Activated naive CD4-positive, alpha-beta T cell treated with anti-CD3 and anti-CD28 coated beads, Interleukin-2, amount 50 U/mL, for 24 hours (primary cell): ENCODE measurements around the gene TMSB15C.
A peak's percentile ranks its signal among the peaks of the same experiment; 100 is the strongest.
"Not testable (repeated sequence)": the region's sequence is repeated elsewhere in the genome, so short reads cannot be mapped to it uniquely, and the experiment has no call there.

Source experiments
- H3K27ac Mint-ChIP-seq: one replicate; pipeline ENCODE4 v1.8.0; 2021; ENCODE audit warnings: mild to moderate bottlenecking, mixed read lengths
- H3K27me3 Mint-ChIP-seq: one replicate; pipeline ENCODE4 v1.8.0; 2021; ENCODE audit warnings: mixed read lengths
- H3K36me3 Mint-ChIP-seq: one replicate; pipeline ENCODE4 v1.8.0; 2021; ENCODE audit warnings: mixed read lengths
- H3K4me1 Mint-ChIP-seq: one replicate; pipeline ENCODE4 v1.8.0; 2021; ENCODE audit warnings: mixed read lengths
- H3K4me3 Mint-ChIP-seq: one replicate; pipeline ENCODE4 v1.8.0; 2021; ENCODE audit warnings: mild to moderate bottlenecking, mixed read lengths
- H3K9me3 Mint-ChIP-seq: one replicate; pipeline ENCODE4 v1.8.0; 2021; ENCODE audit warnings: mixed read lengths

Gene TMSB15C

GRCh38 chrX:104075778-104076445 is at the start of gene TMSB15C:
Gene TMSB15C, minus strand, starts transcription at chrX:104076236.
- H3K4me3 Mint-ChIP-seq, H3K36me3 Mint-ChIP-seq, H3K4me1 Mint-ChIP-seq, H3K27me3 Mint-ChIP-seq, H3K9me3 Mint-ChIP-seq, H3K27ac Mint-ChIP-seq: not testable (repeated sequence)

GRCh38 chrX:104122829-104123228 is 46.8 kb upstream of the TMSB15C start:
- Mint-ChIP-seq H3K9me3 (no peaks in the 10 kb centered on the region), H3K27me3 (no peaks in the 10 kb centered on the region), H3K27ac (peak overlapping the region; percentile 51), H3K4me3 (peak overlapping the region; percentile 55), H3K4me1 (peaks cover 29% of the 10 kb centered on the region), H3K36me3 (no peaks in the 10 kb centered on the region)

GRCh38 chrX:104118765-104119164 is 42.7 kb upstream of the TMSB15C start:
- no peak overlapping the region for H3K27ac Mint-ChIP-seq
- no peaks in the 10 kb centered on the region for H3K36me3 Mint-ChIP-seq
- H3K4me3 Mint-ChIP-seq = no peak overlapping the region
- no peaks in the 10 kb centered on the region for H3K9me3 Mint-ChIP-seq
- peaks cover 23% of the 10 kb centered on the region for H3K4me1 Mint-ChIP-seq
- H3K27me3 Mint-ChIP-seq = no peaks in the 10 kb centered on the region

GRCh38 chrX:104117759-104118158 is 41.7 kb upstream of the TMSB15C start:
- Mint-ChIP-seq H3K4me3 (no peak overlapping the region), H3K9me3 (no peaks in the 10 kb centered on the region), H3K27me3 (no peaks in the 10 kb centered on the region), H3K27ac (no peak overlapping the region), H3K4me1 (peaks cover 18% of the 10 kb centered on the region), H3K36me3 (no peaks in the 10 kb centered on the region)

- peak overlapping the region; percentile 87 for H3K4me3 Mint-ChIP-seq
- peaks cover 28% of the 10 kb centered on the region for H3K4me1 Mint-ChIP-seq
- H3K9me3 Mint-ChIP-seq = no peaks in the 10 kb centered on the region
- no peaks in the 10 kb centered on the region for H3K27me3 Mint-ChIP-seq
- no peaks in the 10 kb centered on the region for H3K36me3 Mint-ChIP-seq
- H3K27ac Mint-ChIP-seq = peak overlapping the region; percentile 46
These were observed 37.4 kb upstream of the TMSB15C start for GRCh38 chrX:104113222-104113965.

GRCh38 chrX:104112326-104112951 is 36.4 kb upstream of the TMSB15C start, which contains the start of gene ZCCHC18:
Gene ZCCHC18, plus strand, starts transcription at chrX:104112523. Its CDS starts 1,589 bp downstream, at chrX:104114112.
- H3K4me1 Mint-ChIP-seq = peaks cover 28% of the 10 kb centered on the region
- no peaks in the 10 kb centered on the region for H3K27me3 Mint-ChIP-seq
- no peaks in the 10 kb centered on the region for H3K9me3 Mint-ChIP-seq
- H3K36me3 Mint-ChIP-seq = no peaks in the 10 kb centered on the region
- peak within 1 kb of the TSS; percentile 87 for H3K4me3 Mint-ChIP-seq
- peak within 1 kb of the TSS; percentile 46 for H3K27ac Mint-ChIP-seq

GRCh38 chrX:104110491-104111240 is 34.6 kb upstream of the TMSB15C start:
- H3K9me3 Mint-ChIP-seq, H3K4me3 Mint-ChIP-seq, H3K27me3 Mint-ChIP-seq, H3K36me3 Mint-ChIP-seq: not testable (repeated sequence)
- Mint-ChIP-seq H3K27ac (peak overlapping the region; percentile 51), H3K4me1 (peaks cover 28% of the 10 kb centered on the region)

- peaks cover 28% of the 10 kb centered on the region for H3K4me1 Mint-ChIP-seq
- H3K4me3 Mint-ChIP-seq = no peak overlapping the region
- H3K9me3 Mint-ChIP-seq = no peaks in the 10 kb centered on the region
- H3K36me3 Mint-ChIP-seq = no peaks in the 10 kb centered on the region
- H3K27me3 Mint-ChIP-seq = no peaks in the 10 kb centered on the region
- H3K27ac Mint-ChIP-seq = no peak overlapping the region
These were observed 32.9 kb upstream of the TMSB15C start for GRCh38 chrX:104108955-104109354.

GRCh38 chrX:104105330-104106262 is 29.6 kb upstream of the TMSB15C start:
- H3K9me3 Mint-ChIP-seq = no peaks in the 10 kb centered on the region
- no peaks in the 10 kb centered on the region for H3K36me3 Mint-ChIP-seq
- no peak overlapping the region for H3K4me3 Mint-ChIP-seq
- peaks cover 16% of the 10 kb centered on the region for H3K4me1 Mint-ChIP-seq
- H3K27me3 Mint-ChIP-seq = no peaks in the 10 kb centered on the region
- no peak overlapping the region for H3K27ac Mint-ChIP-seq

GRCh38 chrX:104104676-104105075 is 28.6 kb upstream of the TMSB15C start:
- Mint-ChIP-seq H3K27me3 (no peaks in the 10 kb centered on the region), H3K36me3 (no peaks in the 10 kb centered on the region), H3K4me3 (no peak overlapping the region), H3K4me1 (peaks cover 8% of the 10 kb centered on the region), H3K9me3 (no peaks in the 10 kb centered on the region), H3K27ac (no peak overlapping the region)

- Mint-ChIP-seq H3K9me3 (no peaks in the 10 kb centered on the region), H3K27me3 (no peaks in the 10 kb centered on the region), H3K4me3 (no peak overlapping the region), H3K27ac (no peak overlapping the region), H3K4me1 (no peaks in the 10 kb centered on the region), H3K36me3 (no peaks in the 10 kb centered on the region)
These were observed 22.9 kb upstream of the TMSB15C start for GRCh38 chrX:104098919-104099318.

GRCh38 chrX:104098151-104098808 is 22.2 kb upstream of the TMSB15C start:
- Mint-ChIP-seq H3K27me3 (no peaks in the 10 kb centered on the region), H3K27ac (no peak overlapping the region), H3K4me3 (no peak overlapping the region), H3K36me3 (no peaks in the 10 kb centered on the region), H3K4me1 (no peaks in the 10 kb centered on the region), H3K9me3 (no peaks in the 10 kb centered on the region)

- Mint-ChIP-seq H3K4me1 (no peaks in the 10 kb centered on the region), H3K4me3 (no peak overlapping the region), H3K27ac (no peak overlapping the region), H3K9me3 (no peaks in the 10 kb centered on the region), H3K27me3 (peaks cover 2% of the 10 kb centered on the region), H3K36me3 (no peaks in the 10 kb centered on the region)
These were observed 9.9 kb upstream of the TMSB15C start for GRCh38 chrX:104085919-104086318.

GRCh38 chrX:104085477-104085876 is 9.4 kb upstream of the TMSB15C start:
- Mint-ChIP-seq H3K9me3 (no peaks in the 10 kb centered on the region), H3K4me3 (no peak overlapping the region), H3K27me3 (peaks cover 2% of the 10 kb centered on the region), H3K4me1 (no peaks in the 10 kb centered on the region), H3K36me3 (no peaks in the 10 kb centered on the region), H3K27ac (no peak overlapping the region)
